Pancreas (tissue), 10 donors: Measurements from ENCODE around the gene TMEM131L. TPM values are rescaled to one million over a fixed set of nuclear protein-coding genes. Genes with fewer than 3 reads are reported as not detected.

Experiments used
- ATAC-seq, 4 donors: fragments of 200-7000 bp; cut with Tn5 transposase; one replicate each; pipeline versions ENCODE4 v1.8.0 to v1.9.1; 2020; ENCODE audit warnings: mild to moderate bottlenecking in 4 of 4, moderate library complexity in 4 of 4
- DNase-seq, 6 donors: peaks; one replicate each; pipeline ENCODE4 v3.0.0-alpha.2; 2020
- FAIRE-seq: peaks from 2 replicates; lab custom pipeline; 2012; peaks lifted over from hg19 to GRCh38; lab: Jason Lieb, UNC
- H3K27ac ChIP-seq, 4 donors: fragments of 200-600 bp; sonication (generic); 1 replicate in 3 of 4; 2 replicates in 1 of 4; pipeline versions ENCODE4 v1.5.0 to v1.8.0; 2020
- H3K27me3 ChIP-seq, 4 donors: fragments of 200-600 bp; one replicate each; pipeline ENCODE4 v1.8.0; 2021
- H3K36me3 ChIP-seq, 3 donors: fragments of 200-600 bp; sonication (generic) in 1 of 3; one replicate each; pipeline versions ENCODE4 v1.5.0 to v1.8.0; 2020 to 2021
- H3K4me1 ChIP-seq, 3 donors: fragments of 200-600 bp; one replicate each; pipeline ENCODE4 v1.8.0; 2021
- H3K4me3 ChIP-seq, 4 donors: fragments of 200-600 bp; sonication (generic) in 2 of 4; one replicate each; pipeline versions ENCODE4 v1.5.0 to v1.8.0; 2020 to 2021
- H3K9me3 ChIP-seq, 4 donors: fragments of 200-600 bp; one replicate each; pipeline ENCODE4 v1.8.0; 2021
- CTCF ChIP-seq, 4 donors: fragments of 200-600 bp; sonication (generic) in 3 of 4; IDR thresholded peaks; one replicate each; pipeline versions ENCODE4 v1.5.0 to v1.8.0; 2021; ENCODE audit warnings: antibody characterized with exemption in 4 of 4
- WGBS, 2 donors: extraction: QIAGEN DNeasy Blood & Tissue Kit; methylation state at CpG; one replicate each; pipeline ENCODE4 v1.1.7; 2013; 5-methylcytosine and 5-hydroxymethylcytosine counted together
- intact Hi-C, 3 donors: fragments of 100-400 bp; cut with DNase I; formaldehyde crosslinking; loops; one replicate each; pipeline versions ENCODE4 v1.11.1 to v1.14.2; 2022
- polyA plus RNA-seq, 2 donors: library from polyadenylated mRNA; stranded (reverse); fragments of 200-250 nt; gene quantifications; one replicate each; pipeline ENCODE4 v1.2.3, GENCODE V29; 2013
- total RNA-seq, 6 donors: library from RNA; stranded (reverse); fragmentation: NEBNext Ultra II Directional in 4 of 6; extraction: Animal tissue kit (Norgen Biotek cat#: 25700) in 4 of 6; gene quantifications; one replicate each; pipeline versions ENCODE4 v1.2.1 to v1.2.4, GENCODE V29; 2021 to 2023
- donor health status: healthy with polysubstance abuse.
- donor health status: DM: no; HTN: no; CAD: no; lungs with moderate emphysema.
- donor health status: DM: no; HTN: no; CAD: no.
- donor health status: control.
- donor health status: control.
- donor health status: Bipolar disorder and iron deficiency.
- donor health status: DM: yes; HTN: yes; CAD: no.
- donor health status: DM: no; HTN: no; CAD: no.
- donor health status: DM: no; HTN: no; CAD: no.
- donor health status: DM: yes; HTN: yes; CAD: no.

Gene TMEM131L
- total and polyA plus RNA-seq, 8 donors, result 9.4 to 29.5 (median 20.1) TPM

GRCh38 chr4:153472122-153473037 lies 6.2 kb downstream of the TMEM131L start:
- DNase-seq (no peak), FAIRE-seq (no peak), ATAC-seq (no peak)
- peak overlapping the region in 2 of 4 donors; percentile 57 to 60 for H3K27ac ChIP-seq
- no peak for TF ChIP-seq CTCF (IDR thresholded peaks at IDR 0.05)
- WGBS, 2 donors, result 81 to 83% methylated on average over 5 of the region's 5 CpGs
- no peaks in the 10 kb centered on the region for H3K27me3 ChIP-seq
- H3K9me3 ChIP-seq, result no peaks in the 10 kb centered on the region
- peaks cover 0 to 15% (median 0%) of the 10 kb centered on the region in 3 donors for H3K36me3 ChIP-seq
- intact Hi-C loops, result loop anchor here in 1 of 3 donors (10.0 kb wide), 1 partner anchor 52 kb away; no protein-coding TSS in a partner anchor
- peak overlapping the region in 1 of 4 donors; percentile 17 for H3K4me3 ChIP-seq
- H3K4me1 ChIP-seq, result peaks cover 12 to 43% (median 17%) of the 10 kb centered on the region in 3 donors

GRCh38 chr4:153474251-153474650 lies 8.1 kb downstream of the TMEM131L start:
- 94% methylated on average over 4 of the region's 4 CpGs for WGBS, 2 donors

GRCh38 chr4:153476829-153477574 lies 10.8 kb downstream of the TMEM131L start:
- intact Hi-C loops, result loop anchor here in 1 of 3 donors (10.0 kb wide), 1 partner anchor 48 kb away; no protein-coding TSS in a partner anchor
- FAIRE-seq, result no peak

More at GRCh38 chr4:153474251-153474650, 8.1 kb downstream of the TMEM131L start:
- DNase-seq (no peak), ATAC-seq (no peak), FAIRE-seq (no peak)
- H3K27ac ChIP-seq, result no peak overlapping the region
- TF ChIP-seq CTCF (IDR thresholded peaks at IDR 0.05), result no peak
- H3K4me1 ChIP-seq, result peaks cover 12 to 27% (median 15%) of the 10 kb centered on the region in 3 donors
- H3K27me3 ChIP-seq, result no peaks in the 10 kb centered on the region
- intact Hi-C loops, result loop anchor here in 1 of 3 donors (10.0 kb wide), 1 partner anchor 51 kb away; no protein-coding TSS in a partner anchor
- no peak overlapping the region for H3K4me3 ChIP-seq
- H3K36me3 ChIP-seq, result peaks cover 0 to 15% (median 0%) of the 10 kb centered on the region in 3 donors
- H3K9me3 ChIP-seq, result no peaks in the 10 kb centered on the region

GRCh38 chr4:153479101-153479500 lies 12.9 kb downstream of the TMEM131L start:
- WGBS, 2 donors, result 72% methylated on average over 3 of the region's 3 CpGs
- H3K27me3 ChIP-seq, result no peaks in the 10 kb centered on the region
- DNase-seq, result no peak

More at GRCh38 chr4:153476829-153477574, 10.8 kb downstream of the TMEM131L start:
- no peaks in the 10 kb centered on the region for H3K27me3 ChIP-seq
- H3K36me3 ChIP-seq, result peaks cover 0 to 15% (median 0%) of the 10 kb centered on the region in 3 donors
- peaks cover 3 to 8% (median 4%) of the 10 kb centered on the region in 3 donors for H3K4me1 ChIP-seq
- peak in 1 of 4 donors; percentile 25 for ATAC-seq
- no peaks in the 10 kb centered on the region for H3K9me3 ChIP-seq
- WGBS, 2 donors, result 57 to 63% methylated on average over 8 of the region's 8 CpGs
- no peak for TF ChIP-seq CTCF (IDR thresholded peaks at IDR 0.05)
- H3K27ac ChIP-seq, result no peak overlapping the region
- DNase-seq, result no peak
- H3K4me3 ChIP-seq, result no peak overlapping the region

More at GRCh38 chr4:153479101-153479500, 12.9 kb downstream of the TMEM131L start:
- no peaks in the 10 kb centered on the region for H3K9me3 ChIP-seq
- FAIRE-seq, result no peak
- no peak overlapping the region for H3K27ac ChIP-seq
- no peak for ATAC-seq
- peaks cover 0 to 12% (median 11%) of the 10 kb centered on the region in 3 donors for H3K4me1 ChIP-seq
- H3K36me3 ChIP-seq, result peaks cover 0 to 14% (median 0%) of the 10 kb centered on the region in 3 donors
- H3K4me3 ChIP-seq, result no peak overlapping the region
- intact Hi-C loops, result loop anchor here in 1 of 3 donors (10.0 kb wide), 1 partner anchor 46 kb away; no protein-coding TSS in a partner anchor
- no peak for TF ChIP-seq CTCF (IDR thresholded peaks at IDR 0.05)
